ENCODE results near the gene AMOT.
"Not testable (repeated sequence)": the region's sequence is repeated elsewhere in the genome, so short reads cannot be mapped to it uniquely, and the experiment has no call there.

The AMOT gene, protein sequence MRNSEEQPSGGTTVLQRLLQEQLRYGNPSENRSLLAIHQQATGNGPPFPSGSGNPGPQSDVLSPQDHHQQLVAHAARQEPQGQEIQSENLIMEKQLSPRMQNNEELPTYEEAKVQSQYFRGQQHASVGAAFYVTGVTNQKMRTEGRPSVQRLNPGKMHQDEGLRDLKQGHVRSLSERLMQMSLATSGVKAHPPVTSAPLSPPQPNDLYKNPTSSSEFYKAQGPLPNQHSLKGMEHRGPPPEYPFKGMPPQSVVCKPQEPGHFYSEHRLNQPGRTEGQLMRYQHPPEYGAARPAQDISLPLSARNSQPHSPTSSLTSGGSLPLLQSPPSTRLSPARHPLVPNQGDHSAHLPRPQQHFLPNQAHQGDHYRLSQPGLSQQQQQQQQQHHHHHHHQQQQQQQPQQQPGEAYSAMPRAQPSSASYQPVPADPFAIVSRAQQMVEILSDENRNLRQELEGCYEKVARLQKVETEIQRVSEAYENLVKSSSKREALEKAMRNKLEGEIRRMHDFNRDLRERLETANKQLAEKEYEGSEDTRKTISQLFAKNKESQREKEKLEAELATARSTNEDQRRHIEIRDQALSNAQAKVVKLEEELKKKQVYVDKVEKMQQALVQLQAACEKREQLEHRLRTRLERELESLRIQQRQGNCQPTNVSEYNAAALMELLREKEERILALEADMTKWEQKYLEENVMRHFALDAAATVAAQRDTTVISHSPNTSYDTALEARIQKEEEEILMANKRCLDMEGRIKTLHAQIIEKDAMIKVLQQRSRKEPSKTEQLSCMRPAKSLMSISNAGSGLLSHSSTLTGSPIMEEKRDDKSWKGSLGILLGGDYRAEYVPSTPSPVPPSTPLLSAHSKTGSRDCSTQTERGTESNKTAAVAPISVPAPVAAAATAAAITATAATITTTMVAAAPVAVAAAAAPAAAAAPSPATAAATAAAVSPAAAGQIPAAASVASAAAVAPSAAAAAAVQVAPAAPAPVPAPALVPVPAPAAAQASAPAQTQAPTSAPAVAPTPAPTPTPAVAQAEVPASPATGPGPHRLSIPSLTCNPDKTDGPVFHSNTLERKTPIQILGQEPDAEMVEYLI

DNA sequence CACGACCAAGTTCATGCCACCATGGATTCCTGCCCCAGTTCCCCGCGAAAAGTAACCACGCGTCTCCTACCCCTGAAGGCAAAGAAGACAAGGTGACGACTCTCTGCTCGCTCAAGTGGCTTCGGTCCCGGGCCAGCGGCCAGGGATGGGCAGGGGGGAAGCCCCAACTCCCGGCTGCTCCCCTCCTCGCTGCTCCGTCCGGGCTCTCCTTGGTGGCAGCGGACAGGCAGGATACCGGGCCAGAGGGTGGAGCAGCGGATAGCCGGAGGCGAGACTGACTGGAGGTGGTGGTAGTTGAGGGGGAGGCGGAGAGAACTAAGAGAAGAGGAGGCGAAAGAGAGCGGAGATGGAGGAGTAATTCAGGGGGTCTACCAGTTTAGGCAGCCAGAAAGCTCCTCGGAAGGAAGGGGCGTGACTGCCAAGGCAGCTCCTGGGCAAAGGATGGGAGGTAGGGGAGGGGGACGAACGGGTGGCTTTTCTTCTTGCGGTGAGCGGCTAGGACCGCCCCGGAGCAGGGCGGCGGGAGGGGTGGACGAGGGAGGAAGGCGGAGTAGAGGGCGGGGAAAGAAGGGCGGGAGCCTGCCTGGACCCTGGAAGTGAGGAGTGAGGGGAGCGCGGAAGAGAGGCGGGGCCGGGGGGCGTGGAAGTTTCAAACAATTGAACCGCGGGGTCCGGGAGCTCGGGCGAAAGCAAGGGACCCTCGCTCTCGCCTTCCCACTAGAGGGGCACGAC lies at the start of gene AMOT:
AMOT (minus strand) TSS at position 450 of the 732 bp plus-strand sequence. CDS start 17,705 bp downstream, outside the sequence.
- DNase-seq (ENCODE audit: low read depth) = peak; percentile 18

DNA sequence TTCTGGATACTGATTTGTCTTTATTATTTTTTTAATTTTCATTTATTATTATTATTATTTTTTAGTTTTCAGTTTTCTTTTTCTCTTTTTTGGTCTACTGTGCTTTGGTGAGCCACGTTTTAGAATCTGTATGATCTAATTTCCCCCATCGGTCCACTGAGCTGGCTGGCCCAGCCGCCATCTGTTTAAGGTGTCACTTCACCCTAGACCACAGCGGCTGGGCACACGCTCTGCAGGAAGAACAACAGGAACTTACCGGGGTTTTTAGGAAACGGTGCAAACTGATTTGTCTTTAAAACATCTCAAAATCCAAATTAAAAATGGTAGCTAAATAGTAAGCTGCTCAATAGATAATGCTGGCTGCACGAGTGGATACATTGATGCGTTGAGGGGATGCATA lies 48.8 kb upstream of the AMOT start:
- no peak for DNase-seq (ENCODE audit: low read depth)

DNA sequence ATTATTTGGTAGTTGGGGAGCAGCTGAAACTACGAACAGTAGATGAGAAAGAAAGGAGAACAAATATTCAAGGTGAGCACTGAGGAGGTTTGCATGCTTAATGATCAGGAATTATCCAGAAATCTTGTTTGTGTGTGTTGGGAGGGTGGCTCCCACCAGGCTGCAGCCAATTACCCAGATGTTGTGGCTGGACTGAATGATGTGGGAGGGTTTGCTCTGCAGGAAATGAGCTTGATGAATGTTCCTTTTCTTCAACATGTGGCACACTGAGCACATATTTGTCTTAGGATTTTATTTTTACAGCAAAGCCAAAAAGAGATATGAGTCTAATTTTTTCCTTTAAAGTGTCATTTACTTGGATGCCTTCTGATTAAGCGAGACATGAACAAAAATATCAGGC lies 48.3 kb upstream of the AMOT start:
- no peak for DNase-seq (ENCODE audit: low read depth)

DNA sequence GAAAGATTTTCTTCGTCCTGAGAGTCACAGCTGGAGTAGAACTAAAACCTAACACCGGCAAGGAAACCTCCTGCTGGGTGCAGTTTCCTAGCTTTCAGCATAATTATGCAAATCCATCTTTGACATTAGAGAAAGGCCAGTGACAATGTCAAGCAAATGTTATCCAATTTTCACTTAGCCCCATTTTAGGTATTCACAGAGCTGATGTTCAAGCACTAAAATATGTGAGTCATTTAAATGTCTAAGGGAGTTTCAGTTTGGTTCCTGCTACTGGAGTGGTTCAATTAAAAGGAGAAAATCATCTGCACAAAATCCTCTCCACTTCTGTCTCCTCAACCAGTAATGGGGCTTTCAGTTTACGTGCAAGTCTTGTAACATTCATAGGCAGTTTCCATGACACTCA lies 37.1 kb upstream of the AMOT start:
- DNase-seq (ENCODE audit: low read depth) = no peak

DNA sequence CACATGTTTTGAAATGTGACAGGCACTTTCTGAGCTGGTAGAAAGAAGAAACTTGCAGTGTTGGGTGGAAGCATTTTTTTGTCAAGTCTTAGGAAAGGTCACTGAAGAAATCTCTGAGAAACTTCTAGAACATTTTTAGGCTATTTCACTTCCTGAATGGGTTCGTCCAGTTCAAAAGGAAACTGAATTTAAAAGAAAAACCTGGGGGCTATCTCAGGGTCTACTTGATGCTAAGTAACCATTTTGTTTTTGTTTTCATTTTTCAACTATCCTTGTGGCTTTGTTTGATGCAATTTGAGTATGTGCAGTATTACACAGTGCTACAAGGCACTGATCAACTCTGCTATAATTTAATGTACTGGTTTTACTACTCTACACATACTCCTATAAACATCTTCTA lies 34.0 kb upstream of the AMOT start:
- DNase-seq (ENCODE audit: low read depth) = no peak

DNA sequence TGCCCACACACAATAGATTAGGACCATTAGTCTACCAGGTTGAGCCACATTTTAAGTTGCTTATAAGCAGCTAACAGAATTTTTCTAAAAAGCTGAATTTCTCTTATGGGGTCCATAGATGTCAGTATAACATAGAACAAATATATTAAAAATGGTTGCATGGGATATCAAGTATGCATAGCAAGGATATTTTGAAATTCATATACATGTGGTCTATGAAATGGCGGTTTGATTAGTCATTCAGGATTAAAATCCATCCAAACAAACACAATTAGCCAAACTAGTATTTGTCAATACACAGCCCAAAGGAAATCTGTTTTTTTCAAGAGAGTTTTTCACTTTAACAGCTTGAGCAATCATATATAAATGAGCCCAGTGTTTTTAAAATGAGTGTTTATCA lies 33.5 kb upstream of the AMOT start:
- DNase-seq (ENCODE audit: low read depth) = no peak

DNA sequence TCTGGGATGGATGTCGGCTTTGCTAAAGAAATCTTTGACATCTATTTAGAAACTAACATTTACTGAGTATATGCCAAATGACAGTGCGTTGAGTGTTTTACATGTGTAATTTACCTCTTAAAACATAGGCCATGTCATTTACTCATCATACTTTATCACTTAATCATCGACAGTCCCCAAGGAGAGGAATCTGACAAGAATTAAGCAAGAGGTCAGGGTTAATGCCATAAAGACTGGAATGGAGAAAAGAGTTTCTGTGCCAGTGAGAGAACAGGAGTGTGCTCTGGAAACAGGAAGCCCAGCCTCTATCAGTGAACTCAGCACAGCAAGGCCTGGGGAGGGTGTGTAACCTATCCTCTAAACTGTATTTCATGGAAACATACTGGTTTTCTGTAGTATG lies 28.0 kb upstream of the AMOT start:
- no peak for DNase-seq (ENCODE audit: low read depth)

DNA sequence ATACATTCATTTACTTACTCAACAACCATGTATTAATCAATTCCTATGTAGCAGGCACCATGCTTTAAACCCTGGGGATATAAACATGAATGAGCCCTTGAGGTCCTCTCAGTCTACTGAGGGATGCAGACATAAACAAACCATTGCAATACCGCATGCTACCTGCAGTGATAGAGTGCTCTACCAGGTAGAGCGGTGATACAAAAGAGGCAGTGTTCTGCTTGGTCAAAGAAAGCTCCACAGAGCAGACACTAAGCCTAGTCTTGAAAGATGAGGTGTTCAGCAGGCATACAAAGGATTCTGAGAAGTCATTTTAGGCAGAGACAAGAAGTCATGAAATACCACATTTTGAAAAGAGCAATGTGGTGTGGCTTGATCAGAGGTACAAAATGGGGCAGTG lies 26.9 kb upstream of the AMOT start:
- no peak for DNase-seq (ENCODE audit: low read depth)

DNA sequence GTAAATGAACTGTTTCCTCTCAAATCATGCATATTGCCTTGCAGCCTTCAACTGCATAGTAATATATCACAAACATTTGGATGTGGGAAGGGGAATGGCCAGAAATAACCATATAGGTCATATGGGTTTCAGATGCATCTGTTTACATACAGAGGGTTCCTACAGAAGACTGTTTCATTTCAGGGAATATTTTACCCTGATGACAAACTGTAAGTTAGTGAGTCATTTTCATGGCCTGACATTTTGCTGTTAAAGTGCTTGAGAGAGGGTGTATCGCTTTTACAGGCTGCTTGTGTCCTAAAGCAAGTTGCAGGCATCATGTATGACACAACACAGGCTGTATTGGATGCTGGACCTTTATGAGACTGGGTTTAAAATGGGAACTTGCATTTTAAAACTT lies 25.5 kb upstream of the AMOT start:
- no peak for DNase-seq (ENCODE audit: low read depth)

DNA sequence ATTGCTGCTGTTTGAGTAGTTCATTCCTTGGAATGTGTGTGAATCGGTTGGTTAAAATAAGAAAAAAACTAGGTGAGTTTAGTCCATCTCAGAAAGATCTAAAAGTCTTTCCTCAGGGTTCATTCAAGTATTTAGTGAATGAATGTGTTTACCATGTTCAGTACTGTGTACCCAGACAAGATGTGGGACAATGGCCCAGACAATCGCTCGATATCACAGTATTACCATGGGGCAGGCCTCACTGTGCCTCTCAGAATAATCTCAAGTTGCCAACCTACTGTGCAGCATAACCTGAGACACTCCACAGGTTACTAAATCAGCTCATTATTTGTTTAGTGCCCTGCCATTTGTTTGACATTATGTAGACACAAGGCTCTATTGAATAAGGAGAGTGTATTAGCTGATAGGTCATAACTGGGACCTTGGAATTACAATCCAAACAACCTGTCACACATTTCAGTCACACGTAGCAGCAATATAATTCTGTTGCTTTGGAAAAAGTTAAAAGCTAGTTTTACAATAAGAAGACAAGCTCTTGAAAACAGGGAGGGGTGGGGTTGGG lies 24.9 kb upstream of the AMOT start:
- DNase-seq (ENCODE audit: low read depth) = no peak

DNA sequence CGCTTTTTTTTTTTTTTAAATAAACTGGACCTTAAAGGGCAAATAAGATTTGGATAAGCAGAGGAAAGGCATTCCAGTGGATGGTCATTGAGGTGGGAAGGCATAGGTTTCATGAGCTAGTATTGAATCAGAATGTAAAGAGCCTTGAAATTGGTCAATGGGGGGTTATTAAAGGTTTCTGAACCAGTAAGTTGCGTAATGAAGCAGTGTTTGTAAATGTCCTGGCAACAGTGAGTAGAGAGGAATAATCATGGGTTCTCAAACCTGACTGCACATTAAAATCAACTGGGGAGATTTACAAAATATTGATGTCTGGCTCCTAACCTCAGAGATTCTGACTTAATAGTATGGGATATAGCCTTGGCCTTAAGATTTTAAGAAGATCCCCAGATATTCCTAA lies 23.2 kb upstream of the AMOT start:
- DNase-seq (ENCODE audit: low read depth) = no peak

DNA sequence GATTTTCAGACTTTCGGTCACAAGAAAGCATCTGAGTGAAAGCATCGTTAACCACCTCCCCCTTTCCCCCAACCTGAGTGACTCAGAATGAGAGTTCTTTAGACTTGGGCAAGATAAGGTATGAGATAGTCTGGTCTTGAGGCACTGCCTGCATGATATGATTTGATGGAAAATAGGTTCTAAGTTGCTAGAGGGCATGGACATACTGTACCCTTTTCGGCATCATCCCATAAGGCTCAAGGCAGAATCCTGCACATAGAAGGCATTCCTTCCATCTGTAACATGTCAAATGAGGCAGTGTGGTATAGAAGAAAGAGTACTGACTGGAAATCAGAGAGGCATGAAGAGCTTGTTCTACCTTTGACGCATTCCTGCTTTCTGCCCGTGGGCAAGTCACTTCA lies 16.8 kb upstream of the AMOT start:
- no peak for DNase-seq (ENCODE audit: low read depth)

DNA sequence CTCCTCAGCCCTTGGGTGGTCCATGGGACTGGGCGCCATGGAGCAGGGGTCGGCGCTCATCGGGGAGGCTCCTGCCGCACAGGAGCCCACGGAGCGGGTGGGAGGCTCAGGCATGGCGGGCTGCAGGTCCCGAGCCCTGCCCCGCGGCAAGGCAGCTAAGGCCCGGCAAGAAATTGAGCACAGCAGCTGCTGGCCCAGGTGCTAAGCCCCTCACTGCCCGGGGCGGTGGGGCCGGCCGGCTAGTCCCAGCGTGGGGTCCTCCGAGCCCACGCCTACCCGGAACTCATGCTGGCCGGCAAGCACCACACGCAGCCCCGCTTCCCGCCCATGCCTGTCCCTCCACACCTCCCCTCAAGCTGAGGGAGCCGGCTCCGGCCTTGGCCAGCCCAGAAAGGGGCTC lies 14.3 kb upstream of the AMOT start:
- not testable (repeated sequence) for DNase-seq (ENCODE audit: low read depth)

DNA sequence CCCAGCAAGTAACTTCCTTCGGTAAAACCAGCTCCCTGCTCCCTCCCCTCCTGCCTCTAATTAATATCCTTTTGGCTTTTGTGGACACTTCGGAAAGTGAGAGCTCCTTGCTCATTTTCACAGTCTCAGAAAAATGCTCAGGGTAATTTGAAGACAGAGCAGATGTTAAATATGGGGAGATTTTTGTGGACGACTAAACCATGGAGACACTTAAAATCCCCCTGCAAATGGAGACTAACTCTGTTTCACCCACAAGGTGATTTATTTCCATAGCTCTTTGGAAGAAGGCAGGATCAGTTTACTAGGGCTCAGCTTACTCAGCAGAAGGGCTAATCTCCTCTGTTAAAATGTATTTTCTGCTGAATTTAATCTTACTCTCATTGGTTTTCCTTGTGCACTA lies 12.2 kb upstream of the AMOT start:
- DNase-seq (ENCODE audit: low read depth) = no peak

DNA sequence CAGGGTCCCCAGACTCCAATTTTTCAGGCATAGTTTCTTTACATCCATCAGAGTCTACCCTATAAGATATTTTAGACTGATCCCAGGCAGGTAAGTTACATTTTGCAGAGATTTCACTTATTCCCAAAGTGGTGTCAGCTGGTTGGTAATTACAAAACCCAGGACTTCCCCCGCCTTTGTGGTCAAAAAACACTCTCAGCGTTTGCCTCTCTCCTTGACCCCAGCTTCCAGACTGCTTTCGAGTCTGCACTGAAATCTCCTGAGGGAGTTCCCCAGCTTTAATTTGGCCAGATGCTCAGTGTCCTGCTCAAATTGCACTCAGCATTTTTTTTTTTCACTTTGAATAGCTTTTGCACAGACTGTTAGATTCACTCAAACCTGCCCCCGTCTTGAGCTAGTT lies 11.2 kb upstream of the AMOT start:
- DNase-seq (ENCODE audit: low read depth) = no peak

DNA sequence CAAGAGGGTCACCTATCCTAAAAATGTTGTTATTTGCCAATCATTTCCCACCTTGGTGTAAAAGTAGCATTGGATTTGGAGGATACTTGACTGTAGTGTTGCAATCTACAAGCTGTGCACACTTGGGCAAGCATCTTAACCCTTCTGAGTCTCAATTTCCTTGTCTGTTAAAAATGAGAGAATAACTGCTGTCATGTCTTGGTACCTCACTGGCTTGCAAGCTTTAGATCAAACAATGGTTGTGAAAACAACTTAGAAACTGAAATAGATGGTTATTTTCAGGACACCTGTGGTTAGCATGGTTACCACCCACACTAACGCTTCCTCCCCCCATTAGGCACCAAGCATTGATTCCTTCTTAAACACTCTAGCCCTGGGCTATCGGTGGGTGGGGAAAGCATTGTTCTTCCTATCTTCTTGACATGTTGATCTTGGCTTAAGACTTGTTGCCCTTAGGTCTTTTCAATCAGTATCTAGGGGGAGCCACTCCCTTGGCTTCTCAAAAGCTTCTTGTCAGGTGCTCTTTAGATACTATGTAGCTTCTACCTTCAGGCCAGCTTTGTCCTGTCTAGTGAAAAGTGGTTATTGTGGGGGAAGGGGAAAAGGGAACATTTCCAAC lies 10.6 kb upstream of the AMOT start:
- no peak for DNase-seq (ENCODE audit: low read depth)

DNA sequence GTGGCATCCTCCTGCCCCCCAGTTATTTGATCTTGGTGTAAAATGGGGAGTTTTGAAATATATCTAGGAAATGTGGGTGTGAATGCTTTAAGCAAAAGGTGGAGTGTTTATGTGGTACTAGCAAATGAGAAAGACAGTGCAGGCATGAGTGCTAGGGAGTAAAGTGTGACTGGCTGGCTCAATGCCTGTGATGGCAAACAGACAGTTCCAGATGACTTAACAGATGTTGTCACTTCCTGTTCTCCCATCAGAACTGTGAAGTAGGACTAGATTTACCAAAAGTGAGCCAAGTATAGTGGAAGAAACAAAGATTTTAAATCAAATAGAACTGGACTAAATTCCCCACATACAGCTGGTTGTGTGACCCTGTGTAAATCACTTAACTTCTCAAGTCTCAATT lies 8.4 kb upstream of the AMOT start:
- no peak for DNase-seq (ENCODE audit: low read depth)

DNA sequence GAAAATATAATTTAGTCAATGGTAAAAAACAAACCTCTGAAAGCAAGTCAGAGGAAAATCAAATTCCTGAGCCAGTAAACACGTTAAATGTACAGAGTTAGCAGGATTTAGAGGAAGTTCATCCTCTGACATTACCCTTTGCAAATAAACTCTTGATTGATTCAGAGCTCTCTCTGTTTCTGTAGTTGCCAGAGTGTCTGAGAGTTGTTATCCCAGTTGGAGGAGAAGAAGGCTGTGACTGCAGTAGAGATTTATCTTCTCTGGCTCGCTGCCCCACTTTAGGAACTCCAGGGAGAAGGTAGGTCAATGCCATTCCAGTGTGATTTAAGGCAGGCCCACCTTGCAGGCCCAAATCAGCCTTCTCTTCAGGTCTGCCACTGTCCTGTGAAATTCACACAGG lies 6.2 kb upstream of the AMOT start:
- no peak for DNase-seq (ENCODE audit: low read depth)

DNA sequence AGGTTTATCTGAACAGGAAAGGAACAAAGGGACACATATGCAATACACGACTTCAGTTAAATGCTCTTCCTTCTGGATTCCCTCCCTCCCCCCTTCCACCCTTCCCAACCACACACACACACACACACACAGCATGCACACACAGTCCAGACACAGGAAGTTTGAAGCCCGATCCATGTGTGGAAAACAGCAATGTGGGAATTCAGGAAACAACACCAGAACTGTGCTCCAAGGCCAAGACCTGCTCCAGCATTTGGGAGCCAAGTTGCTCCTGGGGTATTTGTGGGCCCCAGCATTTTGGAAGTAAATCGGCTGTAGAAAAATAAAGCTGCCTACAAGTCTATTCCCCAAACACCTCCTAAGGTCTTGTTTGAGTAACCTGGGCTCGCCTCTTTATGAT lies 5.6 kb upstream of the AMOT start:
- DNase-seq (ENCODE audit: low read depth) = no peak

DNA sequence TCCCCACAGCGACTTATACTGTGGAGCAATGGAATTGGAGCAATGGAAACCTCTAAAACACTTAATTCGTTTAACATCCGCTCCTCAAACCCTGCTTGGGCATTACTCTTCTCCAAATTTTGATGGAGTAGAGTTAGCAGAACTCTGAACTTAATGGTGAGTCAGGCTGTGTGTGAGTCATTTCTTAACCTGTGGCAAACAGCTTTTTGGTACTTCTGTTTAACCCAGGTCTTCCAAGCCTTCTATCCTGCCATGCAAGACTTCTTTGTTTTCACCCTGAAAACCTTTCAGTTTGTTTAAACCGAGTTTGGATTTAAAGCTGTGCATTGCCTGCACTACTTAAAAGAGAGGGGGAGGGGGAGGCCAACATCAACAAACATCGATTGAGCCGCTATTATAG lies 3.6 kb upstream of the AMOT start:
- DNase-seq (ENCODE audit: low read depth) = no peak

DNA sequence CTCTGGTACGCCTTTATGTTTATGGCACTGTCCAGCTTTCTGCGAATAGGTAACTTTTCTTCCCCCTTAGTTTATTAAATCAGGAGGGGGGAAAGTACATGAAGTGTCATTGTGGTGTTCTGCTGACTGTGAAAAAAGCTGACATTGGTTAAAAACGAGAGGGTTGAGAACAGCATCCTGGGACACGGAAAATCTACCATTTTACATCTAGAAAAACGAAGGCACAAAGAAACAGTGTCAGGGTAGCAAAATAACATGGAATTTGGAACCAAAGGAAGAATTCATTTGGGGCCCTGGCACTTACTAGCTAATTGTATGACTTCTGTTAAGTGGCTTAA lies 1.2 kb upstream of the AMOT start:
- no peak for DNase-seq (ENCODE audit: low read depth)

Measured in EH (cell line).